Medulla oblongata (tissue), 1 donor: ENCODE results near the gene SLC6A5.
"Not testable (repeated sequence)": the region's sequence is repeated elsewhere in the genome, so short reads cannot be mapped to it uniquely, and the experiment has no call there.

ENCODE experiments used
- DNase-seq: peaks from one replicate; pipeline ENCODE4 v3.0.0-alpha.2; 2015; ENCODE audit errors: extremely low spot score

SLC6A5 gene

DNA sequence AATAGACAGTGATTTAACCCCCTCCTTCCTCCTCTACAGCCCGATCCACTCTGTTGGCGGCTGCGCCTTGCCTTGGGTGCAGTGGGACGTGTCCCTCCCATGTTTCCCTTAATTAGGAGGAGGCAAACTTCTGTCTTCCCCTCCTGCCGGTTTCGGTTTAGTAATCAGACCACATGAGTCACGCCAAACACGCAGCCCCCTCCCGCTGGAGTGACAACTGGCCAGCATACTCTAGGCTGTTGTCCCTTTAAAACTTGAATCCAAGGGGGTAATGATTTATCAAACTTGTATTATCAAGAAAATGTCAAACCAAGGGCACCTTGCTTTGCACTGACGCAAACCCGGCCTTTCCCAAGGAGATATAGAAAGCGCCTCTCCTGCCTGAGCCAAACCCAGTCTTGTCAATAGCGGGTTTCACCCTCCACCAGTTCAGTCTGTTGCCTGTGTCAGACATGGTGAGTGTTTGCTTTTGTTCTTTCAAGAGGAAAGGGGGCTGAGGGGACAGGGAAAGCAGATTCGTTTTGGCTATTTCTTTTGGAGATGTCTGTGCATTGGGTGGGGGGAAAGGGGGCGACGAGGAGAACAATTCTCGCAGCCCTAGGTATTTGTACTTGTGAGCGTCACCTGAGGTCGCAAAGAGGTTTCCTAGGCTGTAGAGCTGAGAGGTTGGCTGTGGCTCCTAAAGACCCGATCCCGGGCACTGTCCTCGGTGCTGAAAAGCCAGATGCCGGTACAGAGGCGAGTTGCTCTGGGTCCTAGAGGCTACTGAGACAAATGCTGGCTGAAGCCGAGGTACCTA, at the start of gene SLC6A5:
TSS of gene SLC6A5 (plus strand) at position 388 of the 799 bp plus-strand sequence. CDS start at position 453, 65 bp downstream.
- DNase-seq: no peak

DNA sequence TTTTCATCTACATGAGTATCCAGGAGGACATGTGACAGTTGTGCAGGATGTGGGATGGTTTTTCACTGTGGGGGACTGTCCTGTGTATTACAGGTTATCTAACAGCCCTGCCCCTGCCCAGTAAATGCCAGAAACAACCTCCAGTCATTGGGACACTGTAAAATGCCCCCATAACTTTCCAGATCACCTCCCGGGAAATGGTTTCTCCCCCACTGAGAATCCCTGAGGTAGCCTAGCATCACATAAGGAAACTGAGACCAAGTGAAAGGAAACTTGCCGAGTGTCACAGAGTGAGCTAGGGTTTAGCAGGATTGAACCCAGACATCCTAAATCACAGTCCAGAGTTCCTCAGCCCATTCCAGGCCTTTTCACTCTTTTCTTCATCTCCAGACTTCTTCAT, 48.3 kb upstream of the SLC6A5 start:
- DNase-seq: no peak

DNA sequence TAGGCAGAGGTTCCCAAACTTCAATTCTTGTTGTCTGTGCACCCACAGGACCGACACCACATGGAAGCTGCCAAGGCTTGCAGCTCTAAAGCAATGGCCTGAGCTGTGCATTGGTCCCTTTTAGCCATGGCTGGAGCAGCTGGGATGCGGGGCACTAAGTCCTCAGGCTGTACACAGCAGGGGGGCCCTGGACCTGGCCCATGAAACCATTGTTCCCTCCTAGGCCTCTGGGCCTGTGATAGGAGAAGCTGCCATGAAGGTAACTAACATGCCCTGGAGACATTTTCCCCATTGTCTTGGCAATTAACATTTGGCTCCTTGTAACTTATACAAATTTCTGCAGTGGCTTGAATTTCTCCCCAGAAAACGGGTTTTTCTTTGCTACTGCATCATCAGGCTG, 43.6 kb upstream of the SLC6A5 start:
- DNase-seq: no peak

DNA sequence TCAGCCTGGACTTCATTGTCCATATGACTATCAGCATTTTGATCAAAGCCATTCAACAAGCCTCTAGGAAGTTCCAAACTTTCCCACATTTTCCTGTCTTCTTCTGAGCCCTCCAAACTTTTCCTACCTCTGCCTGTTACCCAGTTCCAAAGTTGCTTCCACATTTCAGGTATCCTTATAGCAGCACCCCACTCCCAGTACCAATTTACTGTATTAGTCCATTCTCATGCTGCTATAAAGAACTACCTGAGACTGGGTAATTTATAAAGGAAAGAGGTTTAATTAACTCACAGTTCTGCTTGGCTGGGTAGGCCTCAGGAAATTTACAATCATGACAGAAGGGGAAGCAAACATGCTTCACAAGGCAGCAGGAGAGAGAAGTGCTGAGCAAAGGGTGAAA, 43.0 kb upstream of the SLC6A5 start:
- not testable (repeated sequence) for DNase-seq

DNA sequence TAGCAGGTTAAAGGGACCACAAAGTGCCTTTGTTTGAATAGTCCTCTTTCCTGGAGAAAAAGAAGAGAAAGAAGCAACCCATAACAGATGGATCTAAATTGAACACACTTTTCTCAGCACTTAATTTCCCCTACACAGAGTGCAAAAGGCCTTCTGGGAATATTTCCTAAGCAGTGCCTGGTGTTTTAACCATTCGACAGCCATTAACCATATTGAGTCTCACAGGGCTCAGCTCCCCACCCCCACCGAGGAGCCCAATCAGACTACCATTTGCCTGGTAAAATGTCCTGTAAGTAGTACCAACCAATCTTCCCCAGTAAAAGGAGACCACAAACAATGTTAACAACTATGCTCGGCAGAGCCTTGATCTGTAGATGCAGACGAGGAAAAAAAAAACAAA, 40.7 kb upstream of the SLC6A5 start:
- no peak for DNase-seq

DNA sequence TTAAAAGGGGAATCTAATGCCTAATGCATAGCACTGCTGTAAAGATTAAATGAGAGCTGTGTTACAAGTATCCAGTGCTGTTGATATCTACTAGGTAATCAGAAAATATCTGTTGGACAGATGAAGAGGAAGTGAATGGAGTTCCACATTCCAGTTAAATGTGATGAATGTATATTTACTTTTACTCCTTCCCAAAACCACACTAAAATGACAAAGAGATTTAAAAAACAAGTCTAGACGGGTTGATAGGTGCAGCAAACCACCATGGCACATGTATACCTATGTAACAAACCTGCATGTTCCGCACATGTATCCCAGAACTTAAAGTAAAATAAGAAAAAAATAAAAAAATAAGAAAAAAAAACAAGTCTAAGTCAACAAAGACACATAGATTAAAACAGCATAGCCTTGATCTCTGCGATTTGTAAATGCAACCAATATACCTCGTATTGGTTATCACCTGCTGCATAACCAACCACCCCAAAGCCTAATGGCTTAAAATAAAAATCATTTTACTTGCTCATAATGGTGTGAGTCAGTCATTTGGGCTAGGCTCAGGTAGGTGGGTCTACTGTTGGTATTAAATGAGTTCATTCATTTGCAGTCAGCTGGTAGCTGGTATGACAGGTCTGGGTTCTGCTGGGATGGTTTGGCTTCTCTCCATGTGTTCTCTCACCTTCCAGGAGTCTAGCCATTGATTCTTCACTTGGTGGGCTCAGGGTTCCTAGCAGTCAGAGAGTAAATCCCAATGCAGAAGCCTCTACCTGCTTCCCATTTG, 39.7 kb upstream of the SLC6A5 start:
- no peak for DNase-seq

DNA sequence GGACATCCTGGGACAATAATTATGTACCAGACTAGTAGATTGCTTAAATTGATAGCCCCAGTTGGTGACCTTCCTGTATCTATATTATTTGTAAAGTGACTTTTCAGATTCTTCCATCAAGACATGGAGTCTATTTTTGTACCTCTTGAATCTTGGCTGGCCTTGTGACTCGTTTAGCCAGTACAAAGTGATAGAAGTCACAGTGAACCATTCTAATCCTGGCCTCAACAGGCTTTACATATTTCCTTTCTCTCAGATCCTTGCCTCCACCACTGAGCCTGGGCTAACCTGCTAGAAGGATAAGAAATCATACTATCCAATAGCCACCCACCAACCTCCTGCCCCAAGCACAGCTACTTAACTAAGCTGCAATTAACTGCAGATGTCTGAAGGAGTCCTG, 37.5 kb upstream of the SLC6A5 start:
- no peak for DNase-seq

DNA sequence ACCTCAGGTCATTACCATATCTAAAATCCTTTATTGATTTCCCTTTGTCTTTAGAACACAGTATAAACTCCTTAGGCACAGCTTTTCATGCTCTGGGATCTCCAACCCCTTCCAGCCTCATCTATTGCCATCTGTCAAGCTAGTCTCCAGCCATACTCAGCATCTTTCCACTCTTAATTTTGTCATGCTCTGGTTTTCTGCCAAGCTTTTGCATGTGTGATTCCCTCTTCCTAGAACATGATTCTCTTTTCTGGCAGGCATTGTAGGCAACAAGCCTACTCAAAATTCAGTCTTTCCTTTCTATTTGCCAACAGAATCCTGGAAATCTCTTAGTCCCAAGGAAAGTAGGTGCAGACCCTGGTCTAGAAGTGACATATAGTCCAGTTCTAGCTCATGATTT, 35.5 kb upstream of the SLC6A5 start:
- no peak for DNase-seq

DNA sequence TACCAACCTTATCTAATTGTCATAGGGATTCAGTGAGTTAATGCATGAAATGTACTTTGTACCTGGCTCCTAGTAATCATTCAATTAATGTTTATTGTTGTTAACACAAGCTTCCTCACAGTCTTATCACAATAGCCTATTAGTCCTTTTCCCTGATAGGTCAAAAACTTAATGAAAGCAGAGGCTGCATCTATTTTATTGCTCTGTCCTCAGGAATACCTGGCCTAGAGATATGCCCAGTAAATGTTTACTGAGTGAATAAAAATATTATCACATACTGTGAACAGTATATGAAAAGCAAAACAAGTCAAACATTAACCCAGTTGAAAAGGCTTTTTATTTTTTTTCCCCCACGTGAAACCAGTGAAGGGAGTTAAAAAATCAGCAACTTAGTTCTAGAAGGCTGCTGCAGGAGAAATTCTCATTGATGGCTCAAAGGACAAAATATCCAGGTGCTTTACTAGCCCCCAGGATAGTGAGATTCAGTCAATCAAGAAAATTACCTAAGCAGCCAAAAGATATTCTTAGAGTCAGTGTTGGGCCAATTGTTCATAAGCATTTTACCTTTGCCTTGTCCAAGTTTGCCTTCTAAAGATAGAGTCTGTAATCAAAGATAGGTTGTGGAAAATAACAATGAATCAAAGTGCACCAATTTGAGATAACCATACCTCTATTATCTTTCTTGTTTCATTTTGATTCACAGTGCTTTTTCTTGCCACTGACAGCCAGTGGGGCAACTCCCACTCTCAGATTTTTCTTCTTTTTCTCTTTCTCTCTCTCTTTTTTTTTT, 34.4 kb upstream of the SLC6A5 start:
- DNase-seq: no peak

DNA sequence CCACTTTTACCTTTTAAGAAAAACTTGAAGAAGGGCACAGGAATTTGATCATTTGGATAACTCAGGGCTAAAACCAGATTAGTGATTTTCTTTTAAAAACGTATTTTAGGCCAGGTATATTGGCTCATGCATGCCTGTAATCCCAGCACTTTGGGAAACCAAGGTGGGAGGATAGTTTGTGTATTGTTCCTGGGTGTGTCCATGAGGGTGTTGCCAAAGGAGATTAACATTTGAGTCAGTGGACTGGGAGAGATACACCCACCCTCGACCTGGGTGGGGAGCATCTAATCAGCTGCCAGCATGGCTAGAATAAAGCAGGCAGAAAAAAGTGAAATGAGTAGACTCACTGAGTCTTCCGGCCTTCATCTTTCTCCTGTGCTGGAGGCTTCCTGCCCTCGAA, 33.3 kb upstream of the SLC6A5 start:
- DNase-seq: not testable (repeated sequence)

DNA sequence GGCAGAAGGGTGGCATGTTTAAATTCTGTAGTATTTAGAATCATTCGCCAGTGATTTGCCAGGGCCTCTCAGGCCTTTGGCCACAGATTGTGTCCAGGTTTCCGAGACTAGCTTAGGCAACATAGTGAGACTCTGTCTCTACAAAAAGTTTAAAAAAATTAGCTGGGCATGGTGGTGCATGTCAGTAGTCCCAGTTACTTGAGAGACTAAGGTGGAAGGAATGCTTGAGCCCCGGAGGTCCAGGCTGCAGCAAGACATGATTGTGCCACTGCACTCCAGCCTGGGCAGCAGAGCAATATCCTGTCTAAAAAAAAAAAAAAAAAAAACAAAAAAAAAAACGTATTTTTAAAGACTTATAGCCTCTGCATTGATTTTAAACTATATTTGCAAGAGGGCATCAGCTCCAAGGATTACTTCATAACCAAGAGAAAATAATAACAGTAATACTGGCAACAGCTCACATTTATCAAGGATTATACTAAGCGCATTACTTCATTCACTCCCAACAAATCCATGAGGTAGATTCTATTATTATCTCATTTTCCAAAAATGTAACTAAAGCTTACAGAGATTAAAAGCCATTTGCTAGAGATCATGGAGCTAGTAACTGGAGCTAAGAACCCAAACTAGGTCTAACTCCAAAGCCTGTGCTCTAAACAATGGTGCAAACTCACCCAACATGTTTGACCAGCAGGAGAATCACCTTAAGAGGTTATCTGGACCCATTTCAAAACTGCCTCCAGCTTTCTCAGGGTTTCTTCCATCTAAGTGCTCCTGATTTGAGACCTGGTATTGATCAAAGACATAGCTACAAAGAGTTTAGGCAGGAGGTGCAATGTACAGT, 32.6 kb upstream of the SLC6A5 start:
- DNase-seq: no peak

DNA sequence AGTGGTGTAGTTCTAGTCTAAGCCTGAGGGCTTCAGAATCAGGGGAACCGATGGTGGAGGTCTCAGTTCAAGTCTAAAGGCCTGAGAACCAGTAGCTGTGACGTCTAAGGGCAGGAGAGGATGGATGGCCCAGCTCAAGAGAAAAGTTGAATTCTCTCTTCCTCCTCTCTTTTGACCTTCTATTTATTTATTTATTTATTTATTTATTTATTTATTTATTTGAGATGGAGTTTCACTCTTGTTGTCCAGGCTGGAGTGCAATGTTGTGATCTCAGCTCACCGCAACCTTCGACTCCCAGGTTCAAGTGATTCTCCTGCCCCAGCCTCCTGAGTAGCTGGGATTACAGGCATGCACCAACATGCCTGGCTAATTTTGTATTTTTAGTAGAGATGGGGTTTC, 19.7 kb upstream of the SLC6A5 start:
- not testable (repeated sequence) for DNase-seq

DNA sequence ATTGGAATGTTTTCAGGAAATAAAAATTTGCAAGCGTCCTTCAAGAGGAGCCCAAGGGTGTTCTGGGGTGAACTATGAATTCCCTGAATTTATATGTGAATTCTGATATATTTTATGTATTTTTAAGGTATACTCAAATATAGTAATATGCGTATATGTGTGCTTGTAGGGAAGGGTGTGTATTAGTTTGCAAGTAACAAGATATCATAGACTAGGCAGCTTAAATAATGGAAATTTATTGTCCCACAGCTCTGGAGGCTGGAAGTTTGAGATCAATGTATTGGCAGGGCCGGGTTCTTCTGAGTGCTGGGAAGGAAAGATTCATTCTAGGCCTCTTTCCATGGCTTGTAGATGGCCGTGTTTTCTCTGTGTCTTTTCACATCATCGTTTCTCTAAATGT, 16.2 kb upstream of the SLC6A5 start:
- DNase-seq: no peak

DNA sequence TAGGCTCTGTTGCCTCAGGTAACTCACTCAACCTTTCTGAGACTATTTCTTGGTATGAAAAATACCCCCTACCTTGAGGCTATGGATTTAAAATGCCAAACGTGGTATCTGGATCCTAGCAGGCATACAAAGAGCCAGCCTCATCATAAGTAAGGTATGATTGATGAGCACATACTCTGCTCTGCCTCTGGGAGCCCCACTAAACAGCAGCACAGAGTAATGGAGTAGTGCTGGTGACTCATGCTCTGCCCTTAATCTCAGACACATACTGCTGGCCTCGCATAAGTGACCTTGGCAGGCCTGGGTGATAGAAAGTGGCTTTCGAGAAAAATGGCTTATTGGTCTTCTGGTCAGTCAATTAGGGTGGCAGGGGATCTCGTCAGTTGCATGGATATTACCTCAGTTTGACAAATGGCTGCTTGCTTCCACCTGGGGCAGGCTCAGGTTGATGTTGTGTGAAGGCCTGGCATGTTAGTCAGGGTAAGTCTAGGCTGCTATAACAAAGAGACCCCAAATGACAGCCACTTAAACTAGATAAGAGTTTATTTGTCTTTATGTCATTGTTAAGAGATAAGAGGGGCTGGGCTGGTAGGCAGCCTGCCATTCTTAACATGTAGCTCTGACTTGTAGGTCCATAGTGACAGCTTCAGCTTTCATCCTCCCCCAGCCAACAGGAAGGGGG, 15.2 kb upstream of the SLC6A5 start:
- no peak for DNase-seq

DNA sequence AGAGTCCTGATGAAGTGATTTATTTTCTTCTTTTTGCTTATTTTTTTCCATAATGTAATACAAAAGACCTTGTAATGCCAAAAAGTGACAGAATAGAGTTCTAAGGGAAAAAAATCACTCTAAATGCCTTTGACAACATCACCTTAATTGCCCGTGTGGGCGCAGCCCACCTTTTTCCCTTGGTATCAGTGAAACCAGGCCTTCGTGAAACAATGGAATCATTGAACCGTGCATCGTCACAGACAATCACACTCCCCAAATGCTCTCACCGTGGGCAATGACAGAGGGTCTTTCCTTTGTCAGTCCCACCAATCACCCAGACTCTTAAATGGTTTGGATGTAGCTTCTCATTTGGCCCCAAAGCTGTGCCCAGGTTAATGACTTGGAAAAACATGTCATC, 9.6 kb upstream of the SLC6A5 start:
- DNase-seq: no peak

DNA sequence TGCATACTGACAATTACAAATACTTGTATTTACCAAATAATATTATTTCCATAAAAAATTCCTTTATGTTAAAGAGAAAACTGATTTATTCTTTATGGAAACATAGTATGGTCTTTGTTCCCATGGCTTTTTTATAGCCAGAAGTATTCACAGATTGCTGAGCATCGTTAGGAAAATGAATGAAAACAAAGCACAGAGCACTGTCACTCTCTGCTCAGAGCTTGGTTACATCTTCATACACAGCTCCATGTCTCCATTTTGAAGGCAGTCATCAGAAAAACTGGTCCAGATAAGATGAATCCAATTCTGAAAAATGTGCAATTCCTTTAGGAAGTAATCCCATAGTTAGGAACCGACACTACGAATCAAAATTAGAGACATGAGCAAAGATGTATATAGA, 9.0 kb upstream of the SLC6A5 start:
- DNase-seq: no peak

DNA sequence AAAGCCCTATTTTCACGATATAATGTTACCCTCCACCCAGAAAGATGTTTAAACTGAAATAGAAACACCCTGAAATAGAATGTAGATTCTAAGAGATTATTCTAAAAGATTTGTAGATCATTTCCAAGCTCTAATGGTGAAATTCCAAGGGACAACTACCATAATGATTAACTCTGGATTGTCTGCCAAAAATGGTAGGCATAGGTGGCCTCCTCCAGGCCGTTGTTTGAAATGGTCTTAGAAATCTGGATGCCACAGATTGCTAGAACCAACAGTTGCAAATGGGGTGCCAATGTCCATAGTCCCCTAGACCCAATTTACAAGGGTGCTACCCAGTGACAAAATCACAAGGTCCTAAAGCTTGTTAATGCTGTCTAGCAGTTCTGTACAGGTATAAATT, 6.7 kb upstream of the SLC6A5 start:
- DNase-seq: no peak

DNA sequence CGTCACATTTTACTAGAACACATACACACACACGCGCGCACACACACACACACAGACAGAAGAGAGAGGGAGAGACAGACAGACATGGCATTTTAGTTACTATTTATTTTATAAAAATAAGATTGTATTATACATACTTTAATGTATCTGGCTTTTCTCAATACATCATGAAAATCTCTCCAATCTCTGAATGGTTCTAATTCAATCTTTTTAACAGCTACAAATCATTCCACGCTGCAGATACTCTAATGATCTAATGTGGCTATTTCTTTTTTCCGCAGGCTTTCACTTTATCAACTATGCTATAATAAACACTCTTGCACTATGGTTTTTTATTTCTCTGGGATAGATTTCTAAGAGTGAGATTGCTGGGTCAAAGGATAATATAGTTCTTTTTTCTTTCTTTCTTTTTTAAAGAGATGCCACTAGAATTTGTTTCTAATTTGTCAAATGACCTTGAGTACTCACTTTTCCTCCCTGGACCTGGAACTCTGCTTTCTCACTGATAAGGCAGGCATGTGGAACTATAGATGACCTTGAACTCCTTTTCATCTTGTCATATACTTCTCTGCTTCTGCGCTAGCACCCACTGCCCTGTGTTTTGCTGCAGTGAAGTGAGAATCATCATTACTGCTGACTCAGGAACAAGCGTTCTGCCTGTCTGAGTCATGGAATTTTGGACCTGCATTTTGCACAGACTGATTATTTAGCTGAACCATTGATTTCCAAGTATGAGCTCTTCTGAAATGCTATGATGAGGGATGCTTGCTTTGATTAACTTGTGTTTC, 4.9 kb upstream of the SLC6A5 start:
- DNase-seq: no peak

DNA sequence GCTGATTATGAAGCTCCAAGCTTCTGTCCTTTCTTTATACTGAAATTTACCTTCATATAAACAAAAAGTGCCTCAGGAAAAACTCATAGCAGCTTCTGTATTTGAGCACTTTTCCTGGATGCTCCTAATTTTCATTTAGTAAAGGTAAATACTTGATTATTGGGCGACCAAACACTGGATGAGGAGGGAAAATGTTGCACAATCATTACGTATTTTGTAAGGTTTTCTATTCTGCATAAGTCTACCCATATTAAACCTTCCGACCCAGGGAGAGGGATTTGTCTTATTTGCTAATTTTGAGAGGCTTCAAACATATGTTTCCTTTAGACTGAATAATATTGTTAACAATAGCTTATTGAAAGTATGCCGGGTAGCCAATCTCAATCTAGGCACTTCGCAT, 4.3 kb upstream of the SLC6A5 start:
- no peak for DNase-seq
